KBM-7 (cell line): ENCODE data around the gene FAM83F.

Source experiments
- DNase-seq: peaks from one replicate; pipeline ENCODE4 v3.0.0-alpha.2; 2015
- in situ Hi-C: fragments of 300-500 bp; cut with MboI; formaldehyde crosslinking; loops from 2 replicates; pipeline ENCODE4 v1.14.3; 2020; ENCODE audit warnings: low sequenced_read_pairs, low pct_unique_long_range_greater_than_20kb, mixed read lengths

Gene FAM83F

GRCh38 chr22:39960791-39961746 is 33.7 kb upstream of the FAM83F start:
- DNase-seq: peak; percentile 61
- in situ Hi-C loops: no loop called here

GRCh38 chr22:39962071-39962470 is 32.7 kb upstream of the FAM83F start:
- in situ Hi-C loops: no loop called here
- DNase-seq: no peak

- in situ Hi-C loops: no loop called here
- DNase-seq: no peak
These were observed 29.0 kb upstream of the FAM83F start for GRCh38 chr22:39965748-39966147.

GRCh38 chr22:39966470-39966869 is 28.3 kb upstream of the FAM83F start:
- in situ Hi-C loops: no loop called here
- no peak for DNase-seq

GRCh38 chr22:39967103-39967829 is 27.5 kb upstream of the FAM83F start:
- in situ Hi-C loops: no loop called here
- DNase-seq: no peak

GRCh38 chr22:39967996-39968972 is 26.5 kb upstream of the FAM83F start:
- in situ Hi-C loops: no loop called here
- DNase-seq: no peak

- DNase-seq: no peak
- in situ Hi-C loops: no loop called here
These were observed 24.0 kb upstream of the FAM83F start for GRCh38 chr22:39970742-39971141.

GRCh38 chr22:39972641-39973040 is 22.1 kb upstream of the FAM83F start:
- DNase-seq: no peak
- in situ Hi-C loops: no loop called here

- in situ Hi-C loops: no loop called here
- DNase-seq: no peak
These were observed 21.1 kb upstream of the FAM83F start for GRCh38 chr22:39973656-39974055.

GRCh38 chr22:39974065-39974464 is 20.7 kb upstream of the FAM83F start:
- DNase-seq: no peak
- in situ Hi-C loops: no loop called here

- no peak for DNase-seq
- in situ Hi-C loops: no loop called here
These were observed 15.7 kb upstream of the FAM83F start for GRCh38 chr22:39979048-39979447.

GRCh38 chr22:39979458-39979857 is 15.3 kb upstream of the FAM83F start:
- no peak for DNase-seq
- in situ Hi-C loops: no loop called here

GRCh38 chr22:39980596-39980995 is 14.2 kb upstream of the FAM83F start:
- no peak for DNase-seq
- in situ Hi-C loops: no loop called here

GRCh38 chr22:39983346-39983745 is 11.4 kb upstream of the FAM83F start:
- no peak for DNase-seq
- in situ Hi-C loops: no loop called here

- in situ Hi-C loops: no loop called here
- no peak for DNase-seq
These were observed 10.7 kb upstream of the FAM83F start for GRCh38 chr22:39984006-39984405.

- in situ Hi-C loops: no loop called here
These were observed 10.0 kb upstream of the FAM83F start for GRCh38 chr22:39984746-39985145.

GRCh38 chr22:39985383-39986035 is 9.2 kb upstream of the FAM83F start:
- in situ Hi-C loops: no loop called here
- DNase-seq: no peak

More at GRCh38 chr22:39984746-39985145, 10.0 kb upstream of the FAM83F start:
- no peak for DNase-seq

- DNase-seq: no peak
- in situ Hi-C loops: no loop called here
These were observed 6.2 kb upstream of the FAM83F start for GRCh38 chr22:39988386-39989114.
